Peyer's patch (tissue), 4 donors: Measurements from ENCODE around the gene MEF2A.

Experiments
- POLR2A ChIP-seq, 2 donors: fragments of 450-650 bp; IDR thresholded peaks; one replicate each; pipeline ENCODE4 v1.5.1; 2017; ENCODE audit warnings: antibody characterized with exemption in 2 of 2, mild to moderate bottlenecking in 2 of 2, moderate library complexity in 2 of 2
- TF ChIP-seq, protein P1 (sequence below), 6 experiments: fragments of 450-650 bp in 4 of 6; fragments of 200-600 bp in 2 of 6; sonication (generic) in 1 of 6; IDR thresholded peaks; one replicate each; pipeline ENCODE4 v1.5.1; 2017 to 2019; ENCODE audit warnings: antibody characterized with exemption in 6 of 6, mild to moderate bottlenecking in 3 of 6, moderate library complexity in 1 of 6

DNA sequence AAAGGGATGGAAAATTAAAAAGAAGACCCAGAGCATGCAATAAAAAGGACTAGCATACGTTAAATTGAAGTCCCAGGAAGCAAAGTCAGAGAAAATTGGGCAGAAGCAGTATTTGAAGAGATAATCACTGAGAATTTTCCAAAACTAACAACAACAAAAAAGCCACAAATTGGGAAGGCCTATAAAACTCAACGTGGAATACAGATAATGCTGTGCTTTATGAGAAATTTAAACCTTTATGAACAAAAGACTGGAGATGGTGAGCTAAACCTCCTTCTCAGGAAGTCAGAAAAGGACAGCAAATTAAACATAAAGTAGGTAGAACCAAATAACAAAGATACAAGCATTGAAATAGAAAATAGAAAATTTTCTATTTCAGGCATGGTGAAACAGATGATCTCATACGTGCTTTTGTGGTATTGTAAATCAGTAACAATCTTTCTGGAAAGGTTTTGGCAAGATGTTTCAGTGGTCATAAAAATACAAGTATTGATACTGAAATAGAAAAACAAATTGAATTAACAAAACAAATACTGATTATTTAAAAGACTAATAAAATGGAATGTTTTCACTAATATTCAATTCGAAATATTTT, 111.9 kb downstream of the MEF2A start:
- TF ChIP-seq, protein P1, sequence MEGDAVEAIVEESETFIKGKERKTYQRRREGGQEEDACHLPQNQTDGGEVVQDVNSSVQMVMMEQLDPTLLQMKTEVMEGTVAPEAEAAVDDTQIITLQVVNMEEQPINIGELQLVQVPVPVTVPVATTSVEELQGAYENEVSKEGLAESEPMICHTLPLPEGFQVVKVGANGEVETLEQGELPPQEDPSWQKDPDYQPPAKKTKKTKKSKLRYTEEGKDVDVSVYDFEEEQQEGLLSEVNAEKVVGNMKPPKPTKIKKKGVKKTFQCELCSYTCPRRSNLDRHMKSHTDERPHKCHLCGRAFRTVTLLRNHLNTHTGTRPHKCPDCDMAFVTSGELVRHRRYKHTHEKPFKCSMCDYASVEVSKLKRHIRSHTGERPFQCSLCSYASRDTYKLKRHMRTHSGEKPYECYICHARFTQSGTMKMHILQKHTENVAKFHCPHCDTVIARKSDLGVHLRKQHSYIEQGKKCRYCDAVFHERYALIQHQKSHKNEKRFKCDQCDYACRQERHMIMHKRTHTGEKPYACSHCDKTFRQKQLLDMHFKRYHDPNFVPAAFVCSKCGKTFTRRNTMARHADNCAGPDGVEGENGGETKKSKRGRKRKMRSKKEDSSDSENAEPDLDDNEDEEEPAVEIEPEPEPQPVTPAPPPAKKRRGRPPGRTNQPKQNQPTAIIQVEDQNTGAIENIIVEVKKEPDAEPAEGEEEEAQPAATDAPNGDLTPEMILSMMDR (IDR thresholded peaks at IDR 0.05), result no peak
- no peak for TF ChIP-seq POLR2A (IDR thresholded peaks at IDR 0.05)
